ENCODE data around the gene ITPK1.

The ITPK1 gene

GRCh38 chr14:92917041-92917940 lies 198.4 kb downstream of the ITPK1 start:
- TF ChIP-seq TOX (CRISPR knock-in tag; IDR thresholded peaks at IDR 0.05; ENCODE audit: borderline replicate concordance), result no peak
- TF ChIP-seq ZNF565 (CRISPR knock-in tag; conservative IDR thresholded peaks at IDR 0.05; ENCODE audit: low read depth), result peak; percentile 71; the same call in 1 of the 2 replicates
- no peak for TF ChIP-seq PPARA (CRISPR knock-in tag; IDR thresholded peaks at IDR 0.05; ENCODE audit: borderline replicate concordance)
- TF ChIP-seq ZNF70 (CRISPR knock-in tag; IDR thresholded peaks at IDR 0.05), result peak; percentile 75
- TF ChIP-seq RARB (CRISPR knock-in tag; IDR thresholded peaks at IDR 0.05), result no peak
- peak; percentile 99 for TF ChIP-seq TCF4 (CRISPR knock-in tag; IDR thresholded peaks at IDR 0.05; ENCODE audit: borderline replicate concordance)
- peak; percentile 23; the same call in 1 of the 2 replicates for TF ChIP-seq GLIS3 (CRISPR knock-in tag; IDR thresholded peaks at IDR 0.05)
- TF ChIP-seq BACH2 (CRISPR knock-in tag; IDR thresholded peaks at IDR 0.05; ENCODE audit: borderline replicate concordance), result no peak
- TF ChIP-seq POU6F1 (CRISPR knock-in tag; IDR thresholded peaks at IDR 0.05; ENCODE audit: borderline replicate concordance, low read depth), result no peak
- peak; percentile 71; the same call in 1 of the 2 replicates for TF ChIP-seq CSRNP3 (CRISPR knock-in tag; IDR thresholded peaks at IDR 0.05)
- TF ChIP-seq CSDC2 (CRISPR knock-in tag; IDR thresholded peaks at IDR 0.05), result no peak
- no peak for TF ChIP-seq ISL1 (CRISPR knock-in tag; IDR thresholded peaks at IDR 0.05)
- peak; percentile 90 for TF ChIP-seq TSHZ2 (CRISPR knock-in tag; IDR thresholded peaks at IDR 0.05)
- no peak for TF ChIP-seq ZFP3 (CRISPR knock-in tag; IDR thresholded peaks at IDR 0.05)
- TF ChIP-seq CREB5 (CRISPR knock-in tag; IDR thresholded peaks at IDR 0.05; ENCODE audit: low read depth), result no peak
- 0 out of 2 replicates have a peak, but pooled peaks have one; percentile 69 for TF ChIP-seq ARNTL (CRISPR knock-in tag; IDR thresholded peaks at IDR 0.05; ENCODE audit: borderline replicate concordance, low read depth)
- no peak for TF ChIP-seq PATZ1 (CRISPR knock-in tag; IDR thresholded peaks at IDR 0.05; ENCODE audit: borderline replicate concordance)
- peak; percentile 41; the same call in 1 of the 2 replicates for TF ChIP-seq ESRRG (CRISPR knock-in tag; IDR thresholded peaks at IDR 0.05)
- TF ChIP-seq OSR1 (CRISPR knock-in tag; IDR thresholded peaks at IDR 0.05), result no peak
- TF ChIP-seq ZFP30 (CRISPR knock-in tag; IDR thresholded peaks at IDR 0.05), result no peak
- TF ChIP-seq ZC3H10 (CRISPR knock-in tag; IDR thresholded peaks at IDR 0.05), result no peak
- TF ChIP-seq SNAI2 (CRISPR knock-in tag; IDR thresholded peaks at IDR 0.05), result no peak
- TF ChIP-seq ZNF8 (CRISPR knock-in tag; IDR thresholded peaks at IDR 0.05), result peak; percentile 63; the same call in 1 of the 2 replicates
- ATAC-seq, result peak; percentile 45; the same call in 2 of the 3 replicates

- ATAC-seq, result no peak
- TF ChIP-seq TSHZ2 (CRISPR knock-in tag; IDR thresholded peaks at IDR 0.05) (no peak), SNAI2 (CRISPR knock-in tag; IDR thresholded peaks at IDR 0.05) (no peak)
Measured at GRCh38 chr14:92916201-92916600, 199.5 kb downstream of the ITPK1 start.
